ENCODE results near the gene LRCOL1. TPM values are rescaled to one million over a fixed set of nuclear protein-coding genes. Genes with fewer than 3 reads are reported as not detected.

Gene LRCOL1
- total and polyA plus RNA-seq, 12 donors: 0.17 to 0.28 TPM; not detected in 10

- H3K4me3 ChIP-seq: no peak overlapping the region
- TF ChIP-seq, protein P1, sequence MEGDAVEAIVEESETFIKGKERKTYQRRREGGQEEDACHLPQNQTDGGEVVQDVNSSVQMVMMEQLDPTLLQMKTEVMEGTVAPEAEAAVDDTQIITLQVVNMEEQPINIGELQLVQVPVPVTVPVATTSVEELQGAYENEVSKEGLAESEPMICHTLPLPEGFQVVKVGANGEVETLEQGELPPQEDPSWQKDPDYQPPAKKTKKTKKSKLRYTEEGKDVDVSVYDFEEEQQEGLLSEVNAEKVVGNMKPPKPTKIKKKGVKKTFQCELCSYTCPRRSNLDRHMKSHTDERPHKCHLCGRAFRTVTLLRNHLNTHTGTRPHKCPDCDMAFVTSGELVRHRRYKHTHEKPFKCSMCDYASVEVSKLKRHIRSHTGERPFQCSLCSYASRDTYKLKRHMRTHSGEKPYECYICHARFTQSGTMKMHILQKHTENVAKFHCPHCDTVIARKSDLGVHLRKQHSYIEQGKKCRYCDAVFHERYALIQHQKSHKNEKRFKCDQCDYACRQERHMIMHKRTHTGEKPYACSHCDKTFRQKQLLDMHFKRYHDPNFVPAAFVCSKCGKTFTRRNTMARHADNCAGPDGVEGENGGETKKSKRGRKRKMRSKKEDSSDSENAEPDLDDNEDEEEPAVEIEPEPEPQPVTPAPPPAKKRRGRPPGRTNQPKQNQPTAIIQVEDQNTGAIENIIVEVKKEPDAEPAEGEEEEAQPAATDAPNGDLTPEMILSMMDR (IDR thresholded peaks at IDR 0.05): no peak
- H3K27ac ChIP-seq: no peak overlapping the region
- DNase-seq (no peak), ATAC-seq (no peak)
- H3K9me3 ChIP-seq: peaks cover 0 to 3% (median 0%) of the 10 kb centered on the region in 11 donors
- H3K27me3 ChIP-seq: peaks cover 0 to 4% (median 0%) of the 10 kb centered on the region in 7 donors
- H3K4me1 ChIP-seq: peaks cover 0 to 8% (median 0%) of the 10 kb centered on the region in 9 donors
- intact Hi-C loops (cut with DNase I): no loop called here
- peaks cover 0 to 8% (median 0%) of the 10 kb centered on the region in 9 donors for H3K36me3 ChIP-seq
- 82 to 94% methylated on average over 19 of the region's 19 CpGs for WGBS, 2 donors
Measured at GRCh38 chr12:132588821-132589669, 21.3 kb downstream of the LRCOL1 start.

DNA sequence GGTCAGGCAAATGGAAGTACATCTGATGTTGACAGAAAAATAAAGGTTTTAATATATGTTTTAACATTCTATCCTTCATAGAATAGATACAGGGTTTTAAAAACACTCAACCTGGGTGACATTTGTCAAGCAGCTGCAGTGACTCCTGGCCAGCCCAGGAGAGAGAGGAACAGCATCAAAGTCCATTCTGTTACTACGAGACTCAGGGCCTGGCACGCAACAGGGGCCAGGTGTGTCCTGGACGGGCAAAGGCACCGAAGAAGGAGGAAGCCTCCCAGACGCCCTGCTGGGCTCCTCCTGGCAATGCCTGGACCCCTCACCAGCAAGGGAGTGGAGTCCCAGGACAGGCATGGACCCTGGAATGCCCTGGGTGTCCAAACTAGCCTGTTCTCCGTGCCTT, 22.1 kb downstream of the LRCOL1 start:
- DNase-seq: no peak
- TF ChIP-seq, protein P1 (IDR thresholded peaks at IDR 0.05): no peak

GRCh38 chr12:132587781-132588180, 22.6 kb downstream of the LRCOL1 start:
- ATAC-seq (no peak), DNase-seq (no peak)
- Histone ChIP-seq H3K4me1 (no peaks in the 10 kb centered on the region), H3K9me3 (peaks cover 0 to 3% (median 0%) of the 10 kb centered on the region in 11 donors), H3K36me3 (peaks cover 0 to 13% (median 0%) of the 10 kb centered on the region in 9 donors), H3K27ac (no peak overlapping the region), H3K27me3 (no peaks in the 10 kb centered on the region), H3K4me3 (no peak overlapping the region)
- WGBS, 2 donors: 72 to 74% methylated on average over 3 of the region's 3 CpGs
- TF ChIP-seq, protein P1 (IDR thresholded peaks at IDR 0.05): no peak
- intact Hi-C loops (cut with DNase I): no loop called here

More for the DNA sequence above, 22.1 kb downstream of the LRCOL1 start:
- WGBS, 2 donors: 79 to 88% methylated on average over 6 of the region's 6 CpGs
- peaks cover 0 to 13% (median 0%) of the 10 kb centered on the region in 9 donors for H3K36me3 ChIP-seq
- H3K9me3 ChIP-seq: peaks cover 0 to 3% (median 0%) of the 10 kb centered on the region in 11 donors
- no peaks in the 10 kb centered on the region for H3K27me3 ChIP-seq
- peaks cover 0 to 1% (median 0%) of the 10 kb centered on the region in 9 donors for H3K4me1 ChIP-seq
- intact Hi-C loops (cut with DNase I): no loop called here
- no peak overlapping the region for H3K27ac ChIP-seq
- H3K4me3 ChIP-seq: no peak overlapping the region
- ATAC-seq: no peak

GRCh38 chr12:132586929-132587328, 23.5 kb downstream of the LRCOL1 start:
- peaks cover 0 to 3% (median 0%) of the 10 kb centered on the region in 11 donors for H3K9me3 ChIP-seq
- no peak overlapping the region for H3K4me3 ChIP-seq
- ATAC-seq: no peak
- TF ChIP-seq, protein P1 (IDR thresholded peaks at IDR 0.05): no peak
- 86 to 93% methylated on average over 16 to 18 of the region's 18 CpGs for WGBS, 2 donors
- intact Hi-C loops (cut with DNase I): no loop called here
- no peaks in the 10 kb centered on the region for H3K4me1 ChIP-seq
- H3K27ac ChIP-seq: no peak overlapping the region
- H3K27me3 ChIP-seq: no peaks in the 10 kb centered on the region
- H3K36me3 ChIP-seq: peaks cover 0 to 14% (median 0%) of the 10 kb centered on the region in 9 donors
- no peak for DNase-seq

Measured in heart right ventricle (tissue), 16 donors.